GM18873 (cell line): ENCODE results near the gene MRPL19.
A peak's percentile ranks its signal among the peaks of the same experiment; 100 is the strongest.
"Not testable (repeated sequence)": the region's sequence is repeated elsewhere in the genome, so short reads cannot be mapped to it uniquely, and the experiment has no call there.

Source experiments
- ATAC-seq: cut with Tn5 transposase; IDR thresholded peaks from one replicate; pipeline ENCODE4 v1.9.1; 2021; ENCODE audit warnings: mild to moderate bottlenecking, moderate library complexity, moderate number of reproducible peaks; ENCODE audit not compliant: unreplicated experiment, low FRiP score

MRPL19 gene

GRCh38 chr2:75656563-75656962 lies 10.0 kb downstream of the MRPL19 start:
- no peak for ATAC-seq

- no peak for ATAC-seq
Measured at GRCh38 chr2:75657798-75658197, 11.2 kb downstream of the MRPL19 start.

DNA sequence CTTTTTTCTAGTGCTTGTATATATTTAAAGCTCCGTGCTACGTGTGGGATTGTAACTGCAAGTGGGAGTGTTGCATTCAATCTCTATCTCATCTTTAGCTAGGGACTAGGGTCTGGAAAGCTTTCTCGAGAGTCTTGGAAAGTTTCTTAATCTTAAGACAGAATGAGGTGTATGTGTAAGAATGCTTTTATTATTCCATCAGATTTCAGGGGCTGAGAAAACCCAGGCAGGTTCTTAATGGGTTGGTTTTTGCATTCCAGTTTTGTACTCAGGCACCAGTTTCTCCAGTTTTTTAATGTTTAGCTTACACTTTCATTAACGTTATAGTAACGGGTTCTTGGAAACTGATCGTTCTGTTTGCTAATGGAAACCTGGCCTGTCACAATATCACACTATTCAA lies 20.3 kb downstream of the MRPL19 start:
- no peak for ATAC-seq

DNA sequence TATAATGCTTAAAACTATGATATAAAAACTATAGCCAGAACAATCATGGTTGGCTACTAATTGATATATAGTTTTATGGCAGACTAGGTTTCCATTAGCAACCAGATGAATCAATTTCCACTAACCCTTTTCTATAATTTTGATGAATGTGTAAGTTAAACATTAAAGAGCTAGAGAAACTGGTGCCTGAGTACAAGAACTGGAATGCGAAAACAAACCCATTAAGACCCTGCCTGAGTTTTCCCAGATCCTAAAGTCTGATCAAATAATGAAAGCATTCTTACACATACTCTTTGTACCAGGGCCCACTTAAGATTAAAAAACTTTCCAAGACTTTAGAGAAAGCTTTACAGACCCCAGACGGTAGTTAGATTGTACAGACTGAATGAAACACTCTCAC lies 21.3 kb downstream of the MRPL19 start:
- ATAC-seq = no peak

DNA sequence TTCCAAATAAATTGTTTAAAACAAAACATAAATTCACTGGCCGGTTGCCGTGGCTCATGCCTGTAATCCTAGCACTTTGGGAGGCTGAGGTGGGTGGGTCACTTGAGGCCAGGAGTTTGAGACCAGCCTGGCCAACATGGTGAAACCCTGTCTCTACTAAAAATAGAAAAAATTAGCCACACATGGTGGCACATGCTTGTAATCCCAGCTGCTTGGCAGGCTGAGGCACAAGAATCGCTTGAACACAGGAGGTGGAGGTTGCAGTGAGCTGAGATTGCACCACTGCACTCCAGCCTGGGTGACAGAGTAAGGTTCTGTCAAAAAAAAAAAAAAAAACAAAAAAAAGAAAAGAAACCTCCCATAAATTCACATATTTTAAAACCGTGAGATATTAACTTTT lies 28.8 kb downstream of the MRPL19 start:
- not testable (repeated sequence) for ATAC-seq

GRCh38 chr2:75675908-75676307 lies 29.3 kb downstream of the MRPL19 start:
- ATAC-seq = no peak

DNA sequence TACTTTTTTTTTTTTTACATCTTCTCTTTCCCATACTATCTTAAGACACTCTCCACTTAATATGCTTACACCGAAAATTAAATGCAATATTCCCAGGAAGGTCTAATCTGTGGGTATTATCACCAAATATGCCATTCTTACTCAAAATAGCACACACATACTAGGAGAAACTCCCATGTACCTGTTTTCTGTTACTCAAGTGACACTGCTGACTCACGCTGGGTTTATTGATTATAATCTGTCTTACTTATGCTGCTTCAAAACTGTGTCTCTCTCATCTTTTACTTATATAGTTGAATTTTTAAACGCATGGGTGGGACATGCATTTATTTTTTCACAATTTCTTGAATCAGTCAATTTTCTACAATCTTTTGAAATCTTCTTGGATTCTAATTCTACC lies 29.9 kb downstream of the MRPL19 start:
- ATAC-seq = no peak

GRCh38 chr2:75679556-75679955 lies 33.0 kb downstream of the MRPL19 start:
- ATAC-seq = no peak

DNA sequence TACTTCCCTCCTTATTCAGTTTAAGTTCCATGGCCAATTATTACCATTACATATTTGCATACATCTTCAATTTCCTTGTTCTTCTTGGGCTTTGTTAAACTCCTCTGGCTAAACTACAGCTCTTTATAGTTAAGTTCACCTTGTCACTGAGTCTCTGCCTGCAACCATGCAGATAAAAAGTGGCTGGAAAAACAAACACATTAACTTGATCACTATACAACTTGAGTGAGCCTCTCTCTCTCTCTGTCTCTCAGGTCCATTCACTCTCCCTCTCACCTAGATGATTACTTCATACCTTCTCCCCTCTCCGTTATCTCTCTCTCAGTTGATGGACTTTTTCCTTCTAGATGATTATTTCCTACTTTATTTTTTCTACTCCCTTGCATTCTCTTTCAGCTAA lies 33.8 kb downstream of the MRPL19 start:
- no peak for ATAC-seq

GRCh38 chr2:75683430-75683829 lies 36.8 kb downstream of the MRPL19 start:
- not testable (repeated sequence) for ATAC-seq

DNA sequence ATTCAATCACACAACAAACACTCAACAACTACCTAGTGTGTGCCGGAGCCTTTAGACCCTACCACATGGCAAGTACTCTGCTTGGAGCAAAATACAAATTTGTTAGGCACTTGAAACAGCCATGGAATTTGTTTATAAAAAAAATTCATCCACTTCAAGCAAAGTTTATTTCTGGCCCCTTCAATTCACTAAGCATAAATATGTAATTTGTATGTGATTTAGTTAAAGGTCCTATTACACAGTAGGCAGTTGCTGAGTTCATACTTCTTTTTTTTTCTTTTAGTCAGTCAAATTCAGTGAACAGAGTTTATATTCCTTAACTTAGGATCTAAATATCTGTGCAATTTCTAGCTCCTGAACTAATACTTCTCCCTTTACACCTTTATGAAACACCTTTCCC lies 41.6 kb downstream of the MRPL19 start:
- no peak for ATAC-seq

DNA sequence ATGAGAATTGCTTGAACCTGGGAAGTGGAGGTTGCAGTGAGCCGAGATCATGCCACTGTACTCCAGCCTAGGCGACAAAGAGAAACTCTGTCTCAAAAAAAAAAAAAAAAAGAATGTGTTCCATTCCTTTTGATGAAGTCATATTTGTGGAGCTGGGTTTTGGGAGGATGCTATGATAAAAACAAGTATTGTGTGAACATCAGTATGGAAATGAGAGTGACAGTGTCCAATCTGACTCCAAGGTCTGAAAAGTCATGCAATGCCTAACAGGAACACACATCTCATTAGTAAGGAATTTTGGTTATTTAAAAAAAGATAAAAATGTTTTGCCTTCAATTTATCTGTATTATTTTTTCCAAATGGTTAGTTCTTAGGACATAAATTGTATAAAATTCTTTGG lies 52.3 kb downstream of the MRPL19 start:
- no peak for ATAC-seq

DNA sequence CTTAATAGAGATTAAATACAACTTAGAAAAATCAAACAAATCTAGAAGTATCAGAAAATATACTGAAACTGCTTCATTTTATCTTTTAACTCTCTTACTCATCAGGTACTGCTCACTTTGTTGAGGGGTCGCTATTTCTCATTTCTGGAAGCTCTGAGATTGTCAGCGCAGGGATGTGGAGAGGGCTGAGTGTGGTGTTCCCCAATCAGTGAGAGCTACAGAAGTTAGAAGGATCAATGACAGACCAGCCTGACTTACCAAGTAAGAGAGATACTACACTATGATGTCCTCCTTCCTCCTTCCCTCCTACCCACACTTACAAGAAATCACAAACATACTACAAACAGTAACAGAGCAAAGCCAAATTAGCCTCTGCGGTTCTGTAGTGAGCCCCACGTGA lies 56.0 kb downstream of the MRPL19 start:
- no peak for ATAC-seq

DNA sequence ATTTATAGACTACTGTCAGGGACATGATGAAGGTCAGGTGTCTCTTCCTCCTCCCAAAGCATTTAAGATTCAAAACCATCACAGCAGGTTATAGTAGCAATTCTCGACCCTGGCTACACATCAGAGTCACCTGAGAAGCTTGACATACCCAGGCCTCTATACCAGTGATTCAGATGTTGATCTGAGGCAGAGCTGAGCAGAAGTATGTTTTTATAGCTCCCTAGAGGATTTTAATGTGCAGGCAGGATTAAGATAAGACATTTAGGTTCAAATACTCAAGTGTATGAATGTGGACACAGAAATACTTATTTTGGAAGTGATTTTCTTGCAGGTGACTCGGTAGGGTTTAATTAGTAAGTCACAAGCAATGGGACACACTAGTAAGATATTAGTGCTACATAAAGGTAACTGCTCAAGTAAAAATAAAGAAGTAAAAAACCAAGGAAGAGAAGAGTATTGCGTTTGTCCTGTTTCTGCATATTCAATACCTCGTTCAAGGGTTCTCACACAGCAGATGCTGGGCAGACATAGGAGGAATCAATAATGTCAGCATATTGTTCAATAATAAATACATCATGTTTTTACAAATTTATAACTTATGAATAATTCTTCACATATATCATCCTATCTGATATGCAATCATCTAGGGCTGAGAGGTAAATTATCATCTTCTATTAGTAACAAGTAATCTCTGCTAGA lies 57.2 kb downstream of the MRPL19 start:
- no peak for ATAC-seq

- no peak for ATAC-seq
Measured at GRCh38 chr2:75705921-75706320, 59.3 kb downstream of the MRPL19 start.

DNA sequence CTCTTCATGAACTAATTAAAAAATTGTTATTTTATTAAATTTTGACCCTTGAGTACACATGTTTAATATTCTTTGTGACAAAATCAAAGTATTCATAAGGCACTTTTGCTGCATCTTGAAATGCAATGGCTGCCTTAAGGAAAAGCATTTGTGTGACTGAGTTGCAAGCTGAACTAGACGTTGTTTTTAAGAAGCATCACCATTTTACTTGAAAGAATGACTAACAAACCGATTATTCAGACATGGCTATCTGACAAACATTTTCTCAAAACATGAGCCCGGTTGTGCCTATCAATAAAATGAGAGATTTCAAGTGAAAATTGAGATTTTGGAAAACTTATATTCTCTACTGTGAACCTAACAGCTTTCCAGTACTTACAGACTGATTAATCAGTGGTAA lies 61.3 kb downstream of the MRPL19 start:
- no peak for ATAC-seq

DNA sequence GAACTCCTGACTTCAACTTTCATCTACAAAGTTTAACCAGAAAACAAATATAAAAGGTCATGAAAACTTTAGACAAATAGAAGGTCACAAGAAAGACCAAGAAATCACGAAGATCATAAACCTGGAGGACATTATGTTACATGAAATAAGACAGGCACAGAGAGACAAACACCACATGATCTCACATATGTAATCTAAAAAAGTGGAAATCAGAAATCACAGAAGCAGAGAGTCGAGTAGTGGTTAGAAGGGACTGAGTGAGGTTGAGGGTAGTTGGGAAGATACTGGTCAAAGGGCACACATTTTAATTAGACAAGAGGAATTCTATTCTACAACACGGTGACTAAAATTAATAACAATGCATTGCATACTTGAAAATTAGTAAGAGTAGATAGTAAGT lies 62.7 kb downstream of the MRPL19 start:
- ATAC-seq = no peak

DNA sequence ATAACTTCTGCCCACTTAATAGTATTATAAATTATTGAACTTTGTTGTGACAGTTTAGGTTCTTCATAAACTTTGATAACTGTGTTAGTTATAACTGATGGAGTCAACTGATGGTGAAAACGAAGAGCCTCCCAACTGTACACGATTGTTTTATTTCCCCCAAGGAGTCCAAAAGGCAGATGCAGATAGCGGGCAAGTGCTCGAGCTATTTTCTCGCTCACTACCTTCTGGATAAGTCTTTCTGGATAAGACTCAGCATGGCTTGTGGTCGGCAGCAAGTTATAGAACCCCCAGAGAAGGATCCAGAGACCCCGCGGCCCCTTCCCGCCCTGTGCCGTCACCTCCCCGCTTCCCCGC lies 63.6 kb downstream of the MRPL19 start:
- peak; percentile 35 for ATAC-seq

- ATAC-seq = peak; percentile 90
Measured at GRCh38 chr2:75710577-75711253, 64.1 kb downstream of the MRPL19 start, which contains the start of gene GCFC2. Gene GCFC2, minus strand, starts transcription at chr2:75710915. Its CDS starts 60 bp downstream, at chr2:75710855.

- ATAC-seq = not testable (repeated sequence)
Measured at GRCh38 chr2:75711590-75711989, 65.0 kb downstream of the MRPL19 start.

- no peak for ATAC-seq
Measured at GRCh38 chr2:75716406-75716805, 69.8 kb downstream of the MRPL19 start.

- ATAC-seq = no peak
Measured at GRCh38 chr2:75719616-75720015, 73.0 kb downstream of the MRPL19 start.
